GM12873 (cell line): ENCODE results near the gene RNF213.

Experiments used
- TF ChIP-seq, protein P1 (sequence below): IDR thresholded peaks from 2 replicates; pipeline ENCODE4 v1.5.1; 2012; ENCODE audit warnings: low read depth, mild to moderate bottlenecking, moderate library complexity, low read length, control low read depth; ENCODE audit not compliant: insufficient read depth; ENCODE audit errors: missing control alignments

Gene RNF213

DNA sequence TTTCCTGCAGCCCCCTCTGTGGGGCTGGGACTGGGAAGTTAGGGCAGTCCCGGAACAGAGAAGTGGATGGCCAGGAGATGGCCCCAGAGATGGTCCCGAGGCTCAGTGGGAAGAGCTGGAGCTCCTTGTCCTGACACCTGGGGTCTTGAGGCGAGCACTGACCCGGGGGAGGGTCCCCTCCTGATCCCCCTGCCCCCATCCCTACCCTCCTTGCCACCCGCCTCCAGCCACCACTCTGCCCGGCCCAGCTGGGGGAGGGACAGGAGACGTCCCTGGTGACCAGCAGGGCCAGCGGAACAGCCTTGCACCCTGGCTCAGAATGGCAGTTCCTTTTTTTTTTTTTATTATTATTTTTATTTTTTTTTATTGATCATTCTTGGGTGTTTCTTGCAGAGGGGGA lies 13.9 kb upstream of the RNF213 start:
- TF ChIP-seq, protein P1, sequence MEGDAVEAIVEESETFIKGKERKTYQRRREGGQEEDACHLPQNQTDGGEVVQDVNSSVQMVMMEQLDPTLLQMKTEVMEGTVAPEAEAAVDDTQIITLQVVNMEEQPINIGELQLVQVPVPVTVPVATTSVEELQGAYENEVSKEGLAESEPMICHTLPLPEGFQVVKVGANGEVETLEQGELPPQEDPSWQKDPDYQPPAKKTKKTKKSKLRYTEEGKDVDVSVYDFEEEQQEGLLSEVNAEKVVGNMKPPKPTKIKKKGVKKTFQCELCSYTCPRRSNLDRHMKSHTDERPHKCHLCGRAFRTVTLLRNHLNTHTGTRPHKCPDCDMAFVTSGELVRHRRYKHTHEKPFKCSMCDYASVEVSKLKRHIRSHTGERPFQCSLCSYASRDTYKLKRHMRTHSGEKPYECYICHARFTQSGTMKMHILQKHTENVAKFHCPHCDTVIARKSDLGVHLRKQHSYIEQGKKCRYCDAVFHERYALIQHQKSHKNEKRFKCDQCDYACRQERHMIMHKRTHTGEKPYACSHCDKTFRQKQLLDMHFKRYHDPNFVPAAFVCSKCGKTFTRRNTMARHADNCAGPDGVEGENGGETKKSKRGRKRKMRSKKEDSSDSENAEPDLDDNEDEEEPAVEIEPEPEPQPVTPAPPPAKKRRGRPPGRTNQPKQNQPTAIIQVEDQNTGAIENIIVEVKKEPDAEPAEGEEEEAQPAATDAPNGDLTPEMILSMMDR = no peak

DNA sequence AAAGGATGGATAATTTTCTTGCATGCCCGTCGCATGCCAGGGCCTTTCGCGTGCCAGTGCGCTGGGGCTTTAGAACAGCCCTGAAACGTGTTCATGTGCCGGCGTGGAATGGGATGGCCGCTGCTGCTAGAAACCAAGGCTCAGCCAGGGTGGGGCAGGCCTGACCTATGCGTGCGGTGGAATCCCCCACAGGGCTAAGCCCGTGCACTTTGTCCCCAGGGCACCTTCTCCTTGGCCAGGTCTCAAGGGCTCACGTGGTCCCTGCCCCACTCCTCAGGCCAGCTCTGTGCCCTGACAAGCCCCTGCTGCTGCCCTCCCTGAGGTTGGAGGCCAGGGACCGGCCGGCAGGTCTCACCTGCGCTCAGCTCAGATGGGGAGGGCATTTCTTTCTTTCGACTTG lies 13.1 kb upstream of the RNF213 start:
- TF ChIP-seq, protein P1 = no peak

DNA sequence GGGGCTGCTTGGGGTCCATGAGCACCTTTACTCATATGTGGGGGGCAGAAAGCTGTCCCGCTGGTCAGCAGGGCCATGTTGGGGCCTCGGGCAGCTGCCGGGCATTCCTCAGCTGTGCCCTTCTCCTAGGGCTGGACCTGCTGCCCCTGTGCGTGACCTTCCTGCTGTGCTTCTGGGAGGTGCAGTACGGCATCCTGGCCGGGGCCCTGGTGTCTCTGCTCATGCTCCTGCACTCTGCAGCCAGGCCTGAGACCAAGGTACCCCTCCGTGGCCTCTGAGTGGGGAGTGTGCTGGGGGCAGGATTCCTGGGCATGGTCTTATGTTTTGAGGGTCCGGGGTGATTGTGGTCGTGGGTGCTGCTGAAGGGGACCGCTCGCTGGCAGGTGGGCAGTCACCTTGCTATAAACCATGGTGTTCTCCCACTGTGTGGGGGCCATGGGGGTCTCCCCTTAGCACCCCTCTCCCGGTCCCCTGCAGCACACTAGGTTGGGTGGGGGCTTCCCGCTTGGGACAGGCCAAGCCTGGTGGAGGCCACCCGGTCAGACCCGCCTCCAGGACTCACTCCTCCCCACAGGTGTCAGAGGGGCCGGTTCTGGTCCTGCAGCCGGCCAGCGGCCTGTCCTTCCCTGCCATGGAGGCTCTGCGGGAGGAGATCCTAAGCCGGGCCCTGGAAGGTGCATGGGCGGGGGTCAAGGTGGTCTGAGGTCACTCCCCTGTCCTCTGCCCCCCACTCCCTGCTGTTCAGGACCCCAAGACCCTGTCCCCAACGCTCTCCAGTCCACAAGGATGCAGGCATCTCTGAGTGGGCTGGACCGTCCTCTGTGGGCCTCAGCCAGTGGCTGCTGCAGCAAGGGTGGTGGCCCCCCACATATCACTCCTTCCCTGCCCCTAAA lies 12.4 kb upstream of the RNF213 start:
- TF ChIP-seq, protein P1 = no peak

DNA sequence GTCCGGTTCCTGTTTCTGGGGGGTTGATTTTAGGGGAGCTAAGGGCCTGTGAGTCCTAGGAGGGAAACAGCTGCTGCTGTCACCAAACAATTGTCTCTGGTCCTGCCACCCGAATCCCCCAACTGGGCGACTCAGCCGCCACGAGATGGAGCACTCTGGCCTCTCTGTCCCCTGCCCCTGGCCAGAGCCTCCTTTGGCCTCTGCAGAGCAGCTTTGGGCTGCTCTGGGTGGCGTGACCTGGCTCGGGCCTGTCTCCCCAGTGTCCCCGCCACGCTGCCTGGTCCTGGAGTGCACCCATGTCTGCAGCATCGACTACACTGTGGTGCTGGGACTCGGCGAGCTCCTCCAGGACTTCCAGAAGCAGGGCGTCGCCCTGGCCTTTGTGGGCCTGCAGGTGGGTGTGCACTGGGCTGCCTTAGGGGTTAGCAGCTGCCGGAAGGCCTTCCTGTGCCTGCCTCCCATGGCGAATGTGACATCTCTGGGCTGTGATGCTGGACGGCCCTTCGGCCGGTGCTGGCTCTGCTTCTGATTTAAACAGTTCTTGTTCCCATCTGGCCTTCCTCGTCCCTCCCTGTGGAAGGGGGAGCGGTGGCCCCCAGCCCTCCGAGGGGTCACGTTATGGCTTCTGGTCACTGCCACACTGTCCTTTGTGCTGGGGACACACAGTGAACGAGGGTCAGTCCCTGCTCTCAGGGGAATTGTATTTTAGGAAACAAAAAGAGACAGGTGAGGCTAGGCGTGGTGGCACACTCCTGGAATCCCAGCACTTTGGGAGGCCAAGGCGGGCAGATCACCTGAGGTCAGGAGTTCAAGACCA lies 11.6 kb upstream of the RNF213 start:
- TF ChIP-seq, protein P1 = no peak

DNA sequence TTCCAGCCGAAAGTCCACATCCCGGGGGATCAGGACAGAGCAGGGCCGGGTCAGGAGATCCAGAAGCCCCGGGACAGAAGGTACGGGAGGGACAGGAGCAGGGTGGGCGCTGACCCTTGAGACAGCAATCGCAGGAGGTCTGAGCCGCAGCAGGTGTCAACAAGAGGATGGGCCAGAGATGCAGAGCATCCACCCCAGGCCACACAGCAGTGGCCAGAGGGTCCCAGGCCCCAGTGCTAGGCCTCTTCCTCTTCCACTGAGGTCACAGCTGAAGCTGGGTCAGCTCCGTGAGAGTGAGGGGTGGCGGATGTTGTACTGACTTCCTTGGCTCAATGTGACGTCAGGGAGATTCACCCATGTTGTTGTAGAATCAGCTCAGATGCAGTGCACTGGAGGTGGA lies 8.7 kb upstream of the RNF213 start:
- TF ChIP-seq, protein P1 = no peak

DNA sequence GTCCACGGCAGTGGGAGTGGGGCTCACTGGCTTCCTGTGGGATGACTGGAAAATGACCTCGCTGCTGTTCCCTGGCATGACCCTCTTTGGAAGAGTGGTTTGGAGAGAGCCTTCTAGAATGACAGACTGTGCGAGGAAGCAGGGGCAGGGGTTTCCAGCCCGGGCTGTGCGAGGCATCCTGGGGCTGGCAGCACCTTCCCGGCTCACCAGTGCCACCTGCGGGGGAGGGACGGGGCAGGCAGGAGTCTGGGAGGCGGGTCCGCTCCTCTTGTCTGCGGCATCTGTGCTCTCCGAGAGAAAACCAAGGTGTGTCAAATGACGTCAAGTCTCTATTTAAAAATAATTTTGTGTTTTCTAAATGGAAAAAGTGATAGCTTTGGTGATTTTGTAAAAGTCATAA lies 7.8 kb upstream of the RNF213 start:
- TF ChIP-seq, protein P1 = peak; percentile 58
